Natural killer cell (primary cell): Measurements from ENCODE around the gene P2RX3. TPM values are rescaled to one million over a fixed set of nuclear protein-coding genes. Genes with fewer than 3 reads are reported as not detected.

ENCODE experiments used
- ATAC-seq, 3 donors: fragments of 150-1000 bp in 2 of 3; fragments of 200-7000 bp in 1 of 3; cut with Tn5 transposase; 1 replicate in 1 of 3; 2 replicates in 2 of 3; pipeline ENCODE4 v1.10.0; 2021; ENCODE audit warnings: mild to moderate bottlenecking in 2 of 3, moderate library complexity in 2 of 3
- DNase-seq, 2 donors: peaks; one replicate each; pipeline versions ENCODE4 v3.0.0 to v3.0.0-alpha.2; 2013 to 2021; ENCODE audit warnings: mixed read lengths in 1 of 2
- H3K27ac ChIP-seq: one replicate; pipeline ENCODE4 v1.5.1; 2013; ENCODE audit warnings: mild to moderate bottlenecking, low read length
- H3K27me3 ChIP-seq: one replicate; pipeline ENCODE4 v1.6.1; 2013; ENCODE audit warnings: low read length; ENCODE audit not compliant: control insufficient read depth, insufficient read depth
- H3K36me3 ChIP-seq: one replicate; pipeline ENCODE4 v1.6.1; 2013; ENCODE audit warnings: low read length; ENCODE audit not compliant: control insufficient read depth, insufficient read depth
- H3K4me1 ChIP-seq: one replicate; pipeline ENCODE4 v1.6.1; 2013; ENCODE audit warnings: low read length; ENCODE audit not compliant: control insufficient read depth, insufficient read depth
- H3K4me3 ChIP-seq: one replicate; pipeline ENCODE4 v1.5.1; 2013; ENCODE audit warnings: low read length
- H3K9me3 ChIP-seq: one replicate; pipeline ENCODE4 v1.6.1; 2013; ENCODE audit warnings: low read length; ENCODE audit not compliant: control insufficient read depth, insufficient read depth
- H3K27ac Mint-ChIP-seq, 2 donors: one replicate each; pipeline ENCODE4 v1.8.0; 2022; ENCODE audit warnings: mild to moderate bottlenecking in 2 of 2, mixed read lengths in 2 of 2, moderate library complexity in 1 of 2
- H3K27me3 Mint-ChIP-seq, 2 donors: one replicate each; pipeline ENCODE4 v1.8.0; 2022; ENCODE audit warnings: low read depth in 2 of 2, mixed read lengths in 2 of 2
- H3K36me3 Mint-ChIP-seq: one replicate; pipeline ENCODE4 v1.8.0; 2022; ENCODE audit warnings: mixed read lengths
- H3K4me1 Mint-ChIP-seq, 2 donors: one replicate each; pipeline ENCODE4 v1.8.0; 2022; ENCODE audit warnings: mixed read lengths in 2 of 2
- H3K4me3 Mint-ChIP-seq: one replicate; pipeline ENCODE4 v1.8.0; 2022; ENCODE audit warnings: mild to moderate bottlenecking, moderate library complexity, mixed read lengths
- H3K9me3 Mint-ChIP-seq, 2 donors: one replicate each; pipeline ENCODE4 v1.8.0; 2022; ENCODE audit warnings: mixed read lengths in 2 of 2
- CTCF ChIP-seq: fragments of 200-600 bp; IDR thresholded peaks from one replicate; pipeline ENCODE4 v1.8.0; 2022; ENCODE audit warnings: antibody characterized with exemption
- WGBS: methylation state at CpG from one replicate; pipeline ENCODE4 v1.1.7; 2013; ENCODE audit warnings: missing lambda C conversion rate; ENCODE audit not compliant: insufficient coverage; 5-methylcytosine and 5-hydroxymethylcytosine counted together
- intact Hi-C: fragments of 100-400 bp; cut with micrococcal nuclease; formaldehyde crosslinking; loops from one replicate; pipeline ENCODE4 v1.14.2; 2022
- total RNA-seq, 4 donors: library from RNA; stranded (reverse); fragments of 120-200 nt in 1 of 4; gene quantifications; one replicate each; pipeline versions ENCODE4 v1.2.3 to v1.2.4, GENCODE V29; 2013 to 2022

P2RX3 gene
- total RNA-seq, 3 donors from 2014 or later (not counting 1 experiment from before 2014, with no cell fraction given) = not detected

DNA sequence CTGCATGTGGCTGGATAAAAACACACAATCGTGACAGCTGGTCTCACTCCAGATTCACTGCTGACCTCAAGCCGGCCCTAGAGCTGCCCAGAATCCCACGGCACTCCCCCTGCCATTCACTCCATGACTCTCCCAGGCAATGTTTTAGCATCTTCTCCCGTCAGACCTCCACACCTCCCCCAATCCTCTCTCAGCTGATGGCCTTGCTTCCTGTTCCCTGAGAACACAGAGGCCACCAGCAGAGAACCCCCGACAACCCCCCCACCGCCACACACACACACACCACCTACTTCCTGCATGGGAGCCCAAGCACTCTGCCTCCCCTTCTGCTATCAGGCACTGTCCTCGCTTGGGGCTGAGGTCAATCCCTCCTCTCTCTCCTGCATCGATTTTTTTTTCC is 22.7 kb upstream of the P2RX3 start:
- 16% methylated on average over 8 of the region's 8 CpGs for WGBS
- no peak for DNase-seq

GRCh38 chr11:57316017-57316416 is 22.1 kb upstream of the P2RX3 start:
- H3K27me3 ChIP-seq = no peaks in the 10 kb centered on the region
- DNase-seq (no peak), ATAC-seq (no peak)
- H3K4me3 ChIP-seq = no peak overlapping the region
- 76% methylated on average over 3 of the region's 3 CpGs for WGBS
- no peaks in the 10 kb centered on the region for H3K9me3 ChIP-seq
- Mint-ChIP-seq H3K36me3 (no peaks in the 10 kb centered on the region), H3K27me3 (no peaks in the 10 kb centered on the region), H3K9me3 (no peaks in the 10 kb centered on the region), H3K4me1 (peaks cover 6 to 12% of the 10 kb centered on the region in 2 donors), H3K4me3 (no peak overlapping the region), H3K27ac (no peak overlapping the region)
- no peak for TF ChIP-seq CTCF
- H3K36me3 ChIP-seq = no peaks in the 10 kb centered on the region
- H3K27ac ChIP-seq = no peak overlapping the region
- intact Hi-C loops = no loop called here
- peaks cover 15% of the 10 kb centered on the region for H3K4me1 ChIP-seq

More for the DNA sequence above, 22.7 kb upstream of the P2RX3 start:
- no peak overlapping the region for H3K4me3 Mint-ChIP-seq
- Histone ChIP-seq H3K4me1 (peaks cover 17% of the 10 kb centered on the region), H3K9me3 (no peaks in the 10 kb centered on the region), H3K27ac (no peak overlapping the region), H3K4me3 (no peak overlapping the region), H3K36me3 (no peaks in the 10 kb centered on the region), H3K27me3 (no peaks in the 10 kb centered on the region)
- no peaks in the 10 kb centered on the region for H3K9me3 Mint-ChIP-seq
- ATAC-seq = peak in 1 of 3 donors; percentile 46
- intact Hi-C loops = no loop called here
- TF ChIP-seq CTCF = no peak
- H3K27me3 Mint-ChIP-seq = no peaks in the 10 kb centered on the region
- H3K27ac Mint-ChIP-seq = no peak overlapping the region
- no peaks in the 10 kb centered on the region for H3K36me3 Mint-ChIP-seq
- H3K4me1 Mint-ChIP-seq = peaks cover 6 to 14% of the 10 kb centered on the region in 2 donors

DNA sequence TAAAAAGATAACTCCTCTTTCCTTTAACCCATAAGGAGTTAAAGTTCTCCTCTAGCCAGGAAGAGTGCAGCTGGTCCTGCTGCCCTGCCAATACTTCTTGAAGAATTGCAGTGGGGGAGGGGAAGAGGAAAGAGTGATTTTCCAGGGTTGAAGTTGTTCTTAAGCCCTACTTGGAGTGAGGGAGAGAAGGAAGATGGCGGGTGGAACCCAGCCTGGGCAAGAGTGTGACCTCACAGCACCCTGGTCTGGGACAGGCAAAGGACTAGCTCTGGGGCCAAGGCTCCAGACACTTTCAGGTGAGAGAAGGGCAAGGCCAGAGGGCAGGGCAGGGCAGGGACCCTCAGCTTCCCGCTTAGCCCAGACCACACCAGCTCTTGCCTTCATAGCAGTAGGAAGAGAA is 20.0 kb upstream of the P2RX3 start:
- Mint-ChIP-seq H3K36me3 (no peaks in the 10 kb centered on the region), H3K4me1 (peaks cover 0 to 11% of the 10 kb centered on the region in 2 donors), H3K27ac (no peak overlapping the region), H3K27me3 (no peaks in the 10 kb centered on the region), H3K9me3 (no peaks in the 10 kb centered on the region), H3K4me3 (no peak overlapping the region)
- TF ChIP-seq CTCF = no peak
- Histone ChIP-seq H3K4me3 (no peak overlapping the region), H3K27ac (no peak overlapping the region), H3K36me3 (no peaks in the 10 kb centered on the region), H3K27me3 (no peaks in the 10 kb centered on the region), H3K9me3 (no peaks in the 10 kb centered on the region), H3K4me1 (peaks cover 7% of the 10 kb centered on the region)
- intact Hi-C loops = no loop called here
- WGBS = 84% methylated on average over 2 of the region's 2 CpGs
- ATAC-seq (no peak), DNase-seq (no peak)

GRCh38 chr11:57320067-57320718 is 18.0 kb upstream of the P2RX3 start:
- no peak for DNase-seq
- intact Hi-C loops = no loop called here
- H3K4me3 ChIP-seq = no peak overlapping the region

More at GRCh38 chr11:57320067-57320718, 18.0 kb upstream of the P2RX3 start:
- H3K4me1 Mint-ChIP-seq = peaks cover 1 to 25% of the 10 kb centered on the region in 2 donors
- no peak overlapping the region for H3K27ac ChIP-seq
- no peaks in the 10 kb centered on the region for H3K27me3 Mint-ChIP-seq
- WGBS = 96% methylated on average over 22 of the region's 22 CpGs
- TF ChIP-seq CTCF = no peak
- no peaks in the 10 kb centered on the region for H3K36me3 Mint-ChIP-seq
- no peak overlapping the region for H3K27ac Mint-ChIP-seq
- no peaks in the 10 kb centered on the region for H3K36me3 ChIP-seq
- peaks cover 13% of the 10 kb centered on the region for H3K4me1 ChIP-seq
- no peak for ATAC-seq
- no peaks in the 10 kb centered on the region for H3K27me3 ChIP-seq
- no peak overlapping the region for H3K4me3 Mint-ChIP-seq
- H3K9me3 ChIP-seq = no peaks in the 10 kb centered on the region
- H3K9me3 Mint-ChIP-seq = no peaks in the 10 kb centered on the region
